Urothelium cell line (cell line): ENCODE measurements around the gene CFAP251.
A peak's percentile ranks its signal among the peaks of the same experiment; 100 is the strongest.

ENCODE experiments used
- DNase-seq: peaks from one replicate; pipeline ENCODE4 v3.0.0; 2011; ENCODE audit warnings: low spot score, mixed read lengths
- FAIRE-seq: peaks from 2 replicates; lab custom pipeline; 2011; peaks lifted over from hg19 to GRCh38; lab: Jason Lieb, UNC

CFAP251 gene

GRCh38 chr12:121996050-121996944 is 77.9 kb downstream of the CFAP251 start:
- no peak for FAIRE-seq

DNA sequence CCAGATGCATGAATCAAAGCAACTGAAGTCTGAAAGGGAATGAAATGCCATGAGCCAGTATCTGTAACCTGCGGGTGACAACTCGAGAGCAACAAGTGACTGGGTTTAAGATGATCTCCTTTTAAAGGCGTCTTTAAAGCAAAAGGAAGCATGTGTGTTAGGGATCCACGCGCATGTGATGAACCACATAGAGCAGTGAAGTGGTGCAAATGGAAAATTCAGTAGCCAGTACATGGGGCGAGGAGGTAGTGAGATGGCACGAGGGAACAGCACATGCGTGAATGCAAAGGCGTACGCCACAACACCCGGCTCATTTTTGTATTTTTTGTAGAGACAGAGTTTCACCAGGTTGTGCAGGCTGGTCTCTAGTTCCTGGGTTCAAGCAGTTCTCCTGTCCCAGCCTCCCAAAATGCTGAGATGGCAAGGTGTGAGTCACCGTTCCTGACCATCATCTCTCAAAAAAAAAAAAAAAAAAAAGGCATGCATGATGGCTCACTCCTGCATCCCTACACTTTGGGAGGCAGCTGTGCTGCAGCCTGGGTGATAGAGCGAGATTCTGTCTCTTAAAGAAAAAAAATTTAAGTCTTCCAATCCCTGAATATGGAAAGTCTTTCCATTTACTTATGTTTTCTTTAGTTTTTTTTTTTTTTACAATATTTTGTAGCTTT is 78.7 kb downstream of the CFAP251 start:
- FAIRE-seq (no peak), DNase-seq (peak; percentile 55)

More at GRCh38 chr12:121996050-121996944, 77.9 kb downstream of the CFAP251 start:
- DNase-seq, result no peak

- no peak for FAIRE-seq
- DNase-seq, result no peak
Observed at GRCh38 chr12:122001466-122002209, 83.2 kb downstream of the CFAP251 start.

DNA sequence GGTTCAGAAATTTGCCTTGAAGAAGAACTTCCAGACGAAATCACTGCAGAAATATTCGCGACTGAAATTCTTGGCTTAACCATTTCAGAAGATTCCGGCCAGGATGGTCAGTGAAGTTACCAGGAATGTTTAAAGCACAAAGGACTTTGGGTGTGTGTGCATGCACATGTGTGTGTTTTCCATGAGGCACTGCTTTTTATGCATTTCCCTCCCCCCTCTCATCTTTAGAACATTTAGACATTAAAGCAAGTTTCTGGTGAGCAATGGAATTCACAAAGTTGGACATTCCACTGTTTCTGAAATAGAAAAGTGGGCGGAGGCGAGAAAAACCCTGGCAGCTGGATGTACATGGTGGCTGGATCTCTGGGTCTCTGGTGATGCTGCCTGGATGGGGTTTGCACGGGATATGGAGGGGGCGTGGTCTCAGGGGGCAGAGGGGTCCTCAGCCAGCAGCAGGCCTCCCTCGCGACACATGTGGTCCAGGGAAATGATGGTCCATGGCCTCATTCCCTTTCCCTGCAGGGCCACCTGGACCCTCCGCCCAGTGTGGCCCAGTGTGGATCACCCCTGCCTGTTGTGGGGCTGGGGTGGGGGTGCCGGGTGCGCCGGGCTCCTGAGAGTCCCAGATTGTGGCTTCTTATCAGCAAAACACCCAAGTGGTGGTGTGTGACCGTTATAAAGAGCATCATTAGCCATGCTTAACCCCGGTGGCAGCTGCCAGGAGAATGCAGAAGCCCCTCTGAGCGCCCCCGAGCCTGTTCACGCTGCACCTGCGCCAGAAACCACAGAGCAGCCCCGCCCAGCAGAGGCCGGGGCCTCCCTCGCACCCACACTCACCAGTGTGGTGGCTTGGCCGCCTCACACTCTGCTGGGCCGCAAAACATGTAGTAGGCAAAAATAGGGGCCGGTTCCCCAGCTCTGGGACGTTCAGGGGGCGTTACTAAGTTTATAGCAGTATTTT is 85.5 kb downstream of the CFAP251 start:
- DNase-seq (no peak), FAIRE-seq (no peak)

DNA sequence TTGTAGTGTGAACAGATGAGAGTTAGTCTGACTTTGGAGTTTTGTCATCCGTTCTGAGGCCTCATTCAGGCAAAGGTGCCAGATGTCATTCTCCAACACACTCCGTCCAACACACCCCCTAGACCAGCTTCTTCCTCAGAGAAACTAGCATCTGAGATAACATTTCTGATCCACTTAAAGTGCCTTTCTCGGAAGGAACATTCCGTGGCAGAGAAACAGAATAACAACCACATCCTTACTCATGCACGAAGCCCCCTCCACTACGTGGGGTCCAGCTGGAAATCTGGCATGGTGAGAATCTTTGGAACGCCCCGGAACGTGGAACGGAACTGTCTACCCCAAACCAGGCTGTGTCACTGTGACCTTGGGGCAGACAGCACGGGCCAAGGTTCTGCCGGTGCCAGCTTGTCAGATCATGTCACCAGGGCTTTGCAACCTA is 86.3 kb downstream of the CFAP251 start:
- DNase-seq, result no peak
- no peak for FAIRE-seq

- no peak for FAIRE-seq
- DNase-seq, result no peak
Observed at GRCh38 chr12:122005252-122005776, 86.9 kb downstream of the CFAP251 start.

GRCh38 chr12:122006186-122006926 is 88.0 kb downstream of the CFAP251 start:
- FAIRE-seq (no peak), DNase-seq (no peak)

GRCh38 chr12:122009741-122010140 is 91.3 kb downstream of the CFAP251 start:
- FAIRE-seq (no peak), DNase-seq (no peak)

DNA sequence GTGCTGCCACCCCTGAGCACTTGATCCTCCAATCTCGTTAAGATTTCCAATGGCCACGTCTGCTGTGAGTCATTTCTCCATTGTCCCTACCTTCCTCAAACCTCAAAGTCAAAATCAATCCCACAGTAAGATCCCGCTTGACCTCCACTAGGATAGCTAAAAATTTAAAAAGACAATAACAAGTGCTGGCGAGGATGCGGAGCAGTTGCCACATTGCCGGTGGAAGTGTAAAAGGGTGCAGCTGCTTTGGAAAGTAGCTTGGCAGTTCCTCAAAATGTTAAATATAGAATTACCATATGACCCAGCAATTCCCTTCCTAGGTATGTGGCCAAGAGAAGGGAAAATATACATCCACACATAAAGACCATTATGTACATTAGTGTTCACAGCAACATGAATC is 93.8 kb downstream of the CFAP251 start:
- FAIRE-seq, result no peak

DNA sequence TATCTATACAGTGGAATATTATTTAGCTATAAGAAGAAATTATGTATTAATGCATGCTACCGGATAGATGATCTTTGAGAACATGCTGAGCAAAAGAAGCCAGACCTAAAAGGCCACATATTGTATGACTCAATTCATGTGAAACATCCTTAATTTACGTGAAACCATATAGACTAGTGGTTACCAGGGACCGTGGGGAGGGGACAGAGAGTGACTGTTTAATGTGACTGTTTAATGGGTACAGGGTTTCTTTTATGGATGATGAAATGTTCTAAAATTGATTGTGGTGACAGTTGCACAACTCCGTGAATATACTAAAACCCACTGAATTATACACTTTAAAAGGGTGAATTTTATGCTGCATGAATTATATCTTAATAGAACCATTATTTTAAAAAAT is 94.7 kb downstream of the CFAP251 start:
- FAIRE-seq (no peak), DNase-seq (no peak)

More for the DNA sequence above, 93.8 kb downstream of the CFAP251 start:
- DNase-seq, result no peak

DNA sequence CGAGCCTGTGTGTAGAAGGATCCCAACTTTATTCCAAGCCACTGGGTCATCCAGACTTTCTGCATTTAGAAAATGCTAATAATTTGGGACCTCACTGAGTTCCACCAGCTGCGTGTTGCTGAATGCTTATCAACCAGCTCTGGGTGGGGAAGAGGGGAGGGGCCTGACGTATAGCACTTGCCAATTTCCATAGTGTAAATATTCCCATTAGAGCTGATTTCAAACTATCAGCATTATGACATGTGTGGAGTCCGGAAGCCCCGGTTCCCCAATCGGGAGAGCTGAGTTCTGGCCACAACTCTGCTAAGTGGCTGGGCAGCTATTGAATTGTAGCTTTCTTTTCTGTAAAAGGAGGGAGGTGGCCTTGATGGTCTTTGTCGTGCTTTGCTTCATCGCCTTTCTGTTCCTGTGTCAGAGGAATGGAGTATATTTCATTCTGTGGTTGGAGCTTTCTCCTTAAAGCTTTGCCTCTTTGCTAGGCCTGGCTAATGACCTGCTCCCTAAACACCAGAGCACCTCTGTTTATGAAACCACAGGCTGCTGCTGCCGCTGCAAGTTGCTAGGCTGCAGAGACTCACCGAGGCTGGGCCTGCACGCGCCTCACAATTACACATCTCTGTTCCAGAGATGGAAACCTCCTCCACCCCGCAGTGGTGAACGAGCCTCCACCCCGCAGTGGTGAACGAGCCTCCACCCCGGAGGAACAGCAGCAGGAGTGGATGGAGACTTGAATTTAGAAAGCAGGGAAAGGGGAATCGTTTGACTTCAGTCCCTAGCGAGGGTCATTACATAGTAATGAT is 95.6 kb downstream of the CFAP251 start:
- FAIRE-seq, result no peak
- no peak for DNase-seq

GRCh38 chr12:122014781-122015180 is 96.4 kb downstream of the CFAP251 start:
- FAIRE-seq (no peak), DNase-seq (no peak)

GRCh38 chr12:122018457-122018856 is 100.1 kb downstream of the CFAP251 start:
- FAIRE-seq (no peak), DNase-seq (no peak)

- DNase-seq, result no peak
- FAIRE-seq, result no peak
Observed at GRCh38 chr12:122018937-122019336, 100.5 kb downstream of the CFAP251 start.

DNA sequence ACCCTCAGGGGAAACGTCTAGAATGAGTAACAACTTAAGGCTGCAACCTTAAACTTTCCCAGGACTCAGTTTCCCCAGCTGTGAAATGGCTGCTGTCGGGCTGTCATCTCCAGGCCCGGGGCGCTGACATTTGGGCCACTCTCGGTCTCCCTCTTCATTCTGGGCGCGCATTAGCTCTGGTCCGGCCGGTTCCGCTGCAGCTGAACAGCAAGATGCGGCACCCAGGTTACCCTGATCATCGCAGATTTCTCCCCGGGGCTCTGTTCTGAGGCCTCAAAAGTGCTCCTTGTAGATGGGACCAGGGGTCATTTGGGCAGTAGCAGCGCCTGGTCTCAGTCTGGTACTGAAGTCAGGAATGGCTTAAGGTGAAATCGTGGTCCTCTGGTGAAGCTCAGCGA is 102.4 kb downstream of the CFAP251 start:
- FAIRE-seq (no peak), DNase-seq (no peak)

DNA sequence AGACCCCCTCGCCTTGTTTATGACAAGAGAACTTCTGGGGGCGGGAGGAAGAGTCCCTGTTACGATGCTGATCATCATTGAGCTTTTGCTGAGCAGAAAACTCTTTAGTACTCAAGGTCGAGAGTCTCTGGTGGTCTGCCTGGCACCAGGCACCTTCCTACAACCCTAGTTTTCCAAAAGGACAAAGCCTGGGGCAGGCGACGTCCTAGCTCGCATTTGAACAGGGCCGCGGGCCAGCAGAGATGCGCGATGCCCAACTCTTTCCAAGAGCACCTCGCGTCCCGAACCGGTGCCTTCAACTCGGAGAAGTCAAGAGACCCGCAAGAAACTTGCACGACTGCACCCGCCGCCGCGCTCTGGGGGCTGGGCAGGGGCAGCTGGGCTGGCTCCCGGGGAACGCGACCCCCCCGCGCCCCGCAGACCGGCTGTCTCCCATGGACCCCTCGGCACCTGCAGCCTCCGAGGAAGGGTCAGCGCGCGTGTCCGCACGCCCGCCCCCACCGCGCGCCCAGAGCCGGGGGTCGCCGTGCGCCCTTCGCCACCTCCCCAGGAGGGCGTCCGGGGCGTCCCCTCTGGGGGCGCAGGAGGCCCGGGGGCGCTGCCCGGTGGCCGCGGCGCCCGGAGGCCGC is 102.9 kb downstream of the CFAP251 start:
- DNase-seq, result peak; percentile 47
- no peak for FAIRE-seq

GRCh38 chr12:122021822-122022392 is 103.5 kb downstream of the CFAP251 start, which contains the start of gene BCL7A:
Gene BCL7A (plus strand): TSS chr12:122021884. CDS start chr12:122022092, 208 bp downstream.
- DNase-seq, result peak; percentile 78

More at GRCh38 chr12:122021822-122022392, 103.5 kb downstream of the CFAP251 start, which contains the start of gene BCL7A:
- FAIRE-seq, result no peak
